NCI-H1417 (cell line): ENCODE results near the gene NSUN7.

ENCODE experiments used
- DNase-seq, 3 experiments: peaks; one replicate each; lab custom pipeline; 2025; lab: John Stamatoyannopoulos, UW

NSUN7 gene

GRCh38 chr4:40845154-40845835 is 95.5 kb downstream of the NSUN7 start:
- DNase-seq, result no peak

GRCh38 chr4:40846532-40846931 is 96.8 kb downstream of the NSUN7 start:
- DNase-seq, result no peak

- peak in 2 of 3 experiments; percentile 83 to 96 for DNase-seq
These were observed 98.5 kb downstream of the NSUN7 start for GRCh38 chr4:40848251-40848650.

- DNase-seq, result no peak
These were observed 99.2 kb downstream of the NSUN7 start for GRCh38 chr4:40848940-40849339.

- no peak for DNase-seq
These were observed 100.7 kb downstream of the NSUN7 start for GRCh38 chr4:40850496-40850895.

- peak in 2 of 3 experiments; percentile 68 to 78 for DNase-seq
These were observed 106.6 kb downstream of the NSUN7 start for GRCh38 chr4:40856277-40856839.

GRCh38 chr4:40856840-40857362 is 107.1 kb downstream of the NSUN7 start:
- peak; percentile 82 to 90 (median 90) for DNase-seq

- no peak for DNase-seq
These were observed 108.2 kb downstream of the NSUN7 start for GRCh38 chr4:40857956-40858355.

GRCh38 chr4:40858962-40859361 is 109.2 kb downstream of the NSUN7 start:
- no peak for DNase-seq
